ENCODE data around the gene AKR1E2. TPM values are rescaled to one million over a fixed set of nuclear protein-coding genes. Genes with fewer than 3 reads are reported as not detected.

Gene AKR1E2
- total and polyA plus RNA-seq, 9 of the 15 experiments (the other 6 are each of a cell fraction or from before 2014, with no cell fraction given), result 4.2 to 16.6 (median 9.8) TPM

GRCh38 chr10:4883079-4883739 is 57.2 kb downstream of the AKR1E2 start:
- CTCF ChIA-PET (ENCODE audit: low intra/inter-chr PET ratio), result no interaction called here
- H3K9me3 ChIP-seq (replicated peaks; ENCODE audit: control insufficient read depth, insufficient read depth, low read depth, low read length), result no peaks in the 10 kb centered on the region
- peak; percentile 62 to 89 (median 69) for DNase-seq (ENCODE audit: extremely low read depth in 1 of 4, low spot score in 3 of 4)
- peaks cover 0 to 17% of the 10 kb centered on the region in 2 experiments; a peak in 3 of 5 replicates for H3K4me1 ChIP-seq (replicated peaks in 1 of 2; ENCODE audit: control insufficient read depth in 2 of 2, insufficient read depth in 2 of 2, low read length in 2 of 2)
- peak overlapping the region in 1 of 2 experiments; percentile 42; a peak in 2 of 4 replicates for H3K9ac ChIP-seq (ENCODE audit: insufficient read depth in 1 of 2, low read depth in 2 of 2, low read length in 2 of 2)
- no TSS peak for BruUV-seq (replicated peaks)
- H2AFZ ChIP-seq (ENCODE audit: low read depth, low read length), result peak overlapping the region; percentile 86
- POLR2A ChIA-PET, result interaction anchor here (0.6 to 1.0 kb wide), 2 partner anchors 15 to 43 kb away, joined by 3 to 9 read pairs; no protein-coding TSS in a partner anchor
- intact Hi-C loops (cut with micrococcal nuclease), result no loop called here
- peak overlapping the region; percentile 94 for H3K27ac ChIP-seq (ENCODE audit: extremely low read depth, low read depth, low read length)
- FAIRE-seq, result peak; percentile 93
- no peaks in the 10 kb centered on the region for H3K9me1 ChIP-seq (ENCODE audit: control insufficient read depth, insufficient read depth, low read length)
- H4K20me1 ChIP-seq (replicated peaks; ENCODE audit: control insufficient read depth, insufficient read depth, low read length), result no peaks in the 10 kb centered on the region
- peak overlapping the region; percentile 56 for H3K4me2 ChIP-seq (ENCODE audit: insufficient read depth, low read length)
- in situ Hi-C loops (cut with MboI), result no loop called here
- no peaks in the 10 kb centered on the region for H3K79me2 ChIP-seq (ENCODE audit: control insufficient read depth, insufficient read depth, low read length)
- peak; percentile 97 for ATAC-seq
- H3K36me3 ChIP-seq (ENCODE audit: control insufficient read depth, insufficient read depth, low read length), result no peaks in the 10 kb centered on the region
- H3K27me3 ChIP-seq (ENCODE audit: control insufficient read depth in 2 of 2, insufficient read depth in 2 of 2, low read length in 2 of 2), result no peaks in the 10 kb centered on the region
- H3K4me3 ChIP-seq, result no peak overlapping the region
- 1% methylated on average over 4 of the region's 4 CpGs for WGBS (ENCODE audit: insufficient coverage, low coverage, missing lambda C conversion rate)
- TF ChIP-seq CEBPG (CRISPR knock-in tag; IDR thresholded peaks at IDR 0.05) (peak; percentile 35; the same call in 1 of the 2 replicates), CEBPG (tag; conservative IDR thresholded peaks at IDR 0.05 in 1 of 2, IDR thresholded peaks at IDR 0.05 in 1 of 2) (no peak; a peak in 1 of 4 replicates), CBFA2T2 (conservative IDR thresholded peaks at IDR 0.05) (peak; percentile 53), BRF1 (IDR thresholded peaks at IDR 0.05; ENCODE audit: borderline replicate concordance, extremely low read depth, insufficient read length) (no peak), POLR2AphosphoS2 (IDR thresholded peaks at IDR 0.05; ENCODE audit: low read length) (no peak), THRAP3 (IDR thresholded peaks at IDR 0.05; ENCODE audit: borderline replicate concordance) (no peak), EHMT2 (IDR thresholded peaks at IDR 0.05) (peak; percentile 73), SOX6 (IDR thresholded peaks at IDR 0.05) (peak; percentile 29; the same call in 1 of the 2 replicates), MAX (CRISPR knock-in tag; IDR thresholded peaks at IDR 0.05) (0 out of 2 replicates have a peak, but pooled peaks have one; percentile 21), ZBTB7A (IDR thresholded peaks at IDR 0.05; ENCODE audit: borderline replicate concordance, control insufficient read depth, low read depth, low read length) (no peak), CC2D1A (IDR thresholded peaks at IDR 0.05) (peak; percentile 72; the same call in 1 of the 2 replicates), RFX7 (CRISPR knock-in tag; IDR thresholded peaks at IDR 0.05) (no peak), CREM (IDR thresholded peaks at IDR 0.05; ENCODE audit: low read depth) (peak; percentile 56), MTA3 (IDR thresholded peaks at IDR 0.05; ENCODE audit: borderline replicate concordance) (peak; percentile 49; the same call in 1 of the 2 replicates), CUX1 (CRISPR knock-in tag; IDR thresholded peaks at IDR 0.05) (no peak), PTRF (tag; IDR thresholded peaks at IDR 0.05) (no peak)
